Activated CD8-positive, alpha-beta memory T cell treated with anti-CD3 and anti-CD28 coated beads, Interleukin-2, amount 50 U/mL, for 1 hour (primary cell): ENCODE measurements around the gene UBE2F.
A peak's percentile ranks its signal among the peaks of the same experiment; 100 is the strongest.

Experiments
- DNase-seq: peaks from one replicate; pipeline ENCODE4 v3.0.0-alpha.2; 2020; ENCODE audit errors: extremely low read depth

The UBE2F gene

DNA sequence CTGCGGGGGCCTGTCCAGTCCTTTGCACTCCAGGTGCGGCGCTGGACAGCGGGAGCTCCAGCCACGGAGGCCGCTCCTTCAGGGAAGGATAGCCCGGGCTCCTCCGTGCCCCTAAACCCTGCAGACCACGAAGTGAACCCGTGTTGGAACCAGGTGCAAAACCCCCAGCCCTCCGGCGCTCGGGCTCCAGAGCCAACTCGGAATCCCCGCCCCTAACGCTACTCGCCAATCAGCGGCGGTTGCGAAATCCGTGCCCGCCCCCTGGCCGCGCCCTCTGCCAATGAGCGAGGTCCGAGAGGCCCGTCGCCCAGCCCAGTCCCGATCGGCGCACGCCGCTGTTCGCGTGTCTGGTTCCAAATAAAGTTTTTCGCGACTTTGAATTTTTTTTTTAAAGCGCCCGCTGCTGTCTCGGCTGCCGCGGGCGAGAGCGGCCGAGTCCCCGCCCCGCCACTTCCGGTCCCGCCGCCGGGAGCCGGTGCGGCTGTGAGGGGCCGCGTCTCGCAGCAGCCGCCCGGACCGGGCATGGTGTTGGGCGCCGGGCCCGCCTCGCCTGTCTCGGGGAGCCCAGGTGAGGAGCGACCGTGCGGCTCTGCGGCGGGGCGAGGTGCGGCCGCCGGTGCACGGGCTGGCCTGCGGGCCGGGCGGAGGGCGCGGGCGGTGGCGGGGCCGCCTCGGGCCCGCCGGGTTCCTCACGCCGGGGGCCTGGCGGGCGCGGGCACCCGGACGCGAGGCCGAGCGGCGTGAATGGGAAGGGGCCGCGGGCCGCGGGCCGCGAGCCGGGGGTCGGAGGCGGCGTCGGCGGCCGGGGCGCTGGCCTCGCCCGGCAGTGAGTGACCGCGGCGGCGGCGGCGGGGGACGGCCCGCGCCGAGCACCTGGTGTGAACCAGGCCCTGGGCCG, at the start of gene UBE2F:
TSS of gene UBE2F (plus strand) at position 450 of the 898 bp plus-strand sequence. CDS start 6,094 bp downstream, outside the sequence.
- peak; percentile 86 for DNase-seq

DNA sequence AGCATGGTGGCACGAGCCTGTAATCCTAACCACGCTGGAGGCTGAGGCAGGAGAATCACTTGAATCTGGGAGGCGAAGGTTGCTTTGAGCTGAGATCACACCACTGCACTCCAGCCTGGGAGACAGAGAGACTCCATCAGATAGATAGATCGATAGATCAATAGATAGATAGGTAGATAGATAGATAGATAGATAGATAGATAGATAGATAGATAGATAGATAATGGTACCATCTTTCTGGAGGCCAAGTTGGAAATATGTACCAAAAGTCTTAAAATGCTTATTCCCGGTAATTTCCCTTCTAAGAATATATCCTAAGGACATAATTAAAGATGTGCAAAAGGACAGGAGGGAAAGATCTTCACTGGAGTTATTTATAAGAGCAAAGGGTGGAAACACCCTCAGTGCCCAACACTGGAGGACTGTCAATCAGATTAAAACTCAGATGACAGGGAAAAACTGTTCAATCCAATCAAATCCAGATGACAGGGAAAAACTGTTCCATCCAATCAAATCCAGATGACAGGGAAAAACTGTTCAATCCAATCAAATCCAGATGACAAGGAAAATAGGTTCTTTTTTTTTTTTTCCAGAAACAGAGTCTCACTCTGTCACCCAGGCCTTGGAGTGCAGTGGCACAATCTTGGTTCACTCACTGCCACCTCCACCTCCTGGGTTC, 49.0 kb upstream of the UBE2F start:
- no peak for DNase-seq

GRCh38 chr2:237919593-237919992, 47.2 kb upstream of the UBE2F start:
- DNase-seq = no peak

DNA sequence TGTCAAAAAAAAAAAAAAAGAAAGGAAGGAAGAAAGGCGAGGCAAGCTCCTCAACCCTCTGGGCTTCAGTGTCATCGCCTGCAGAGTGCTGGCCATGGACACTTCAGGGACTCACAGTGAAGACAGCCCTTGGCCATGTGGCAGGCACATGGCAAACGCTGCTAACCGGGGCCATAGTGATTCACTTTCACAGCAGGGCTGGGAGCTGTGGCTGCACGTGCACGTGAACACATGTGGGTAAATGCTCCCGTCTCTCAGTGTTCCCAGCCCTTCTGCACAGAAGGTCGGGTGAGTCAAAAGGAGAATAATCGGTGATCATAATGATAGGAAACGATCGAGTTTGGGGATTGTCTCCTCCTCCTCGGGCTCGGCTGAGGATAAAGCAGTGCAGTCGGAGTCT, 46.1 kb upstream of the UBE2F start:
- no peak for DNase-seq

GRCh38 chr2:237921967-237922492, 44.8 kb upstream of the UBE2F start:
- no peak for DNase-seq

GRCh38 chr2:237922641-237923361, 44.0 kb upstream of the UBE2F start:
- DNase-seq = no peak

GRCh38 chr2:237923481-237924163, 43.2 kb upstream of the UBE2F start:
- no peak for DNase-seq

DNA sequence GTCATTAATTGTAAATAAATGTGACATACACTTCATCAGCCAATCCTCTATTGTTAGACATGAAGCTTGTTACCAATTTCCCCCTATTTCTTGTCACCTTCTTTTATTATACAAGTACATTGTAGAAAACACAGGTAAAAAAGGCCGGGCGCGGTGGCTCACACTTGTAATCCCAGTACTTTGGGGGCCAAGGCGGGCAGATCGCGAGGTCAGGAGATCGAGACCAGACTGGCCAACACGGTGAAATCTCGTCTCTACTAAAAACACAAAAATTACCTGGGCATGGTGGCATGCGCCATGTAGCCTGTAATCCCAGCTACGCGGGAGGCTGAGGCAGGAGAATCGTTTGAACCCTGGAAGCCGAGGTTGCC, 42.7 kb upstream of the UBE2F start:
- no peak for DNase-seq

- DNase-seq = no peak
Observed at GRCh38 chr2:237927135-237927534, 39.7 kb upstream of the UBE2F start.

GRCh38 chr2:237927986-237928385, 38.8 kb upstream of the UBE2F start:
- DNase-seq = no peak

- DNase-seq = no peak
Observed at GRCh38 chr2:237929979-237930378, 36.8 kb upstream of the UBE2F start.

GRCh38 chr2:237931205-237931721, 35.6 kb upstream of the UBE2F start:
- no peak for DNase-seq

GRCh38 chr2:237932731-237933131, 34.1 kb upstream of the UBE2F start:
- no peak for DNase-seq

DNA sequence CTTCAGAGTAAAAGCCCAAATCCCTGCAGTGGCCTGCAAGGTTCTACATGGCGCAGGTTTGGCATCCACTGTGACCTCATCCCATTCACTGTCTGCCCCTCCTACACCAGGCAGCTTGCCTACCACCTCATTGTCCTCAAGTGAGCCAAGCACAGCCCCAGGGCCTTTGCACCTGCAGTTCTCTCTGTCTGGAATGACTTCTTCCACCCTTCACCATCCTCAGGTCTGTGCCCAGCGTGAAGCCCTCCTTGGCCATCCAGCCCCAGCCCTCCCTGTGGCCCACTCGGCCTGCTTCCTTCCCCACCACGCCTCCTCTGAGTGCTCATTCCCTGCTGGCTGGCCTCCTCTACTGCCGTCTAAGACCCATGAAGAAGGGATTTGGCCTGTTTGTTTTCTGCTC, 32.6 kb upstream of the UBE2F start:
- no peak for DNase-seq

GRCh38 chr2:237935740-237936452, 30.9 kb upstream of the UBE2F start:
- DNase-seq = no peak

DNA sequence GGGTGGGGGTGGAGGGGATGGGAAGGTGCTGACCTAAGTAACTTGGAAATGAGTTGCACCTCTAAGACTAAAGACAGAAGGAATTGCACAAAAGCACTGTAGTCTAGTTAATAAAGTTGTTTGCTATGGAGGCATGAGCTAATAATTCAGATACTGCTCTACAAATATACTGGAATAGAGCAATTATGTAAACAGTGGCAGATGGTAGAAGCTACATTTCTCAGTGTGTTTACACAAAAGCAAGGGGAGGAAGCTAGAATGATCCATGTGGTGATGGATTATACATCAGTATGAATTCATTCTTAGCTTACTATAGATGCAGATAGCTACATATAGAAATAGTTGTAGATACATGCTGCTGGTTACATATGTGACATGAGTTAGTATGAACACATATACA, 27.6 kb upstream of the UBE2F start:
- no peak for DNase-seq

GRCh38 chr2:237940828-237941227, 26.0 kb upstream of the UBE2F start:
- no peak for DNase-seq

DNA sequence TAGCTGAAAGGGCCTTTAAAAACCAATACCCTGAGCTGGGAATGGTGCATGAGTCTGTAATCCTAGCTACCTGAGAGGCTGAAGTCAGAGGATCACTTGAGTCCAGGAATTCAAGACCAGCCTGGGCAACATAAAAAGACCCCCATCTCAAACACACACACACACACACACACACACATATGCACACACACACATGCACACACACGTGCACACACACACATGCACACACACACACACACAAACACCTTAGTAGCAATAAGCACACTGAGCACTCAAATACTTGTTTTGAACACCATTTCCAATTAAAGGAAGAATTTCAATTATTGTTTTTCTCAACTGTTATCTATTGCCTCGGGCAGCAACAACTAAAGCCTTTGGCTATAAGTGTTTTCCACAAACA, 25.6 kb upstream of the UBE2F start:
- no peak for DNase-seq

- no peak for DNase-seq
Observed at GRCh38 chr2:237942513-237942899, 24.3 kb upstream of the UBE2F start.

- no peak for DNase-seq
Observed at GRCh38 chr2:237943395-237944094, 23.3 kb upstream of the UBE2F start.
